ENCODE results near the gene ABCA2. TPM values are rescaled to one million over a fixed set of nuclear protein-coding genes. Genes with fewer than 3 reads are reported as not detected.

ABCA2 gene
- polyA plus RNA-seq, 1 of the 3 experiments (the other 2 are of a cell fraction) = 34.7 TPM

DNA sequence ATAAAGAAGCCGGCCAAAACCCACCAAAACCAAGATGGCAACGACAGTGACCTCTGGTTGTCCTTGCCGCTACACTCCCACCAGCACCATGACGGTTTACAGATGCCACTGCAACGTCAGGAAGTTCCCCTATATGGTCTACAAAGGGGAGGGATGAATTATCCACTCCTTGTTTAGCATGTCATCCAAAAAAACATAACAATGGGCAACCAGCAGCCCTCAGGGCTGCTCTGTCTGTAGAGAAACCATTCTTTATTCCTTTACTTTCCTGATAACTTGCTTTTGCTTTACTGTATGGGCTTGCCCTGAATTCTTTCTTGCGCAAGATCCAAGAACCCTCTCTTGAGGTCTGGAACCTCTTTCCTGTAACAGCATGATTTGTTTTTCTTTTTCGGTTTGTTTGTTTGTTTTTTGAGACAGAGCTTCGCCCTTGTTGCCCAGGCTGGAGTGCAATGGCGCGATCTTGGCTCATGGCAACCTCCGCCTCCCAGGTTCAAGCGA lies 47.3 kb upstream of the ABCA2 start:
- H3K9me3 ChIP-seq = no peaks in the 10 kb centered on the region
- no peak overlapping the region for H3K9ac ChIP-seq
- no peak overlapping the region for H3K4me3 ChIP-seq (ENCODE audit: low read depth in 2 of 2, low read length in 1 of 2)
- no peak overlapping the region for H3K4me2 ChIP-seq
- H3K36me3 ChIP-seq (replicated peaks in 1 of 2; ENCODE audit: control insufficient read depth in 1 of 2, insufficient read depth in 2 of 2, low read length in 1 of 2) = peaks cover 3 to 4% of the 10 kb centered on the region in 2 experiments
- peaks cover 0 to 21% of the 10 kb centered on the region in 2 experiments; a peak in 1 of 4 replicates for H3K4me1 ChIP-seq (ENCODE audit: control insufficient read depth in 1 of 2, insufficient read depth in 2 of 2, low read depth in 1 of 2, low read length in 1 of 2)
- no peak for DNase-seq
- WGBS (ENCODE audit: low lambda C conversion rate) = 88% methylated on average over 12 of the region's 12 CpGs
- TF ChIP-seq NRF1 (IDR thresholded peaks at IDR 0.05; ENCODE audit: low read depth, low read length) = no peak
- no peak for TF ChIP-seq FOSL2 (IDR thresholded peaks at IDR 0.05; ENCODE audit: borderline replicate concordance, low read depth)
- ChIA-PET POLR2A (no interaction called here), CTCF (interaction anchor here (2.1 to 3.5 kb wide), 4 partner anchors 11 to 40 kb away, joined by 7 to 14 read pairs (median 10); no protein-coding TSS in a partner anchor)
- H2AFZ ChIP-seq (ENCODE audit: low read depth) = no peak overlapping the region
- no peaks in the 10 kb centered on the region for H3K79me2 ChIP-seq (ENCODE audit: insufficient read depth)
- peaks cover 13% of the 10 kb centered on the region for H3F3A ChIP-seq (replicated peaks; ENCODE audit: insufficient read depth)
- no peaks in the 10 kb centered on the region for H3K27me3 ChIP-seq (ENCODE audit: insufficient read depth)
- H3K9me2 ChIP-seq = no peaks in the 10 kb centered on the region
- no peaks in the 10 kb centered on the region for H4K20me1 ChIP-seq (ENCODE audit: insufficient read depth)
- H3K27ac ChIP-seq (ENCODE audit: low read depth in 2 of 2, low read length in 1 of 2) = no peak overlapping the region

DNA sequence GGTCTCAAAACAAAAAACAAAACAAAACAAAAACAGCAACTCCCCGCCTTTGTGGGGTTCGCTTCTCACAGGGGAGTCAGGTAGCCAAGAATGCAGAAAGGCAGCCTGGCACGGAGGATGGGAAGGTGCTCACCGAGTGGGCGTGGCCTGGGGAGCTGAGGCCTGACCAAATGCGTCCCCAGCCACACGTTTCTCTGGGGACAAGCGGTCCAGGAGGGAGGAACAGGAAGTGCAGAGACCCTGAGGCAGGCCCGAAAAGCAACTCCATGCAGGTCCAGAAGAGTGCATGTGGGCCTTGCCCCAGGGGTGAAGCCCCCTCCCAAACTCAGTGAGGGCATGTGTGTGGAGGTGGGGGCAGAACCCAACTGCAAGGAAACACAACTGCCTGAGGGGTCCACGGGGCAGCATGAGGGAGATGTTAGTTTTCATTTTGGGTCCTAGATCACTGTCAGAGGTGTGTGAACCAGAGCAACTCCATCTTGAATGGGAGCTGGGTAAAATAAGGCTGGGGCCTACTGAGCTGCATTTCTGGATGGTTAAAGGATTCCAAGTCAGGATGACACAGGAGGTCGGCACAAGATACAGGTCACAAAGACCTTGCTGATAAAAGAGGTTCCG lies 46.7 kb upstream of the ABCA2 start:
- H3K9me3 ChIP-seq = no peaks in the 10 kb centered on the region
- no peak overlapping the region for H2AFZ ChIP-seq (ENCODE audit: low read depth)
- H3K4me3 ChIP-seq (ENCODE audit: low read depth in 2 of 2, low read length in 1 of 2) = no peak overlapping the region
- TF ChIP-seq SMC3 (IDR thresholded peaks at IDR 0.05; ENCODE audit: low read depth, low read length) (no peak), NRF1 (IDR thresholded peaks at IDR 0.05; ENCODE audit: low read depth, low read length) (no peak)
- TF ChIP-seq, protein P1, sequence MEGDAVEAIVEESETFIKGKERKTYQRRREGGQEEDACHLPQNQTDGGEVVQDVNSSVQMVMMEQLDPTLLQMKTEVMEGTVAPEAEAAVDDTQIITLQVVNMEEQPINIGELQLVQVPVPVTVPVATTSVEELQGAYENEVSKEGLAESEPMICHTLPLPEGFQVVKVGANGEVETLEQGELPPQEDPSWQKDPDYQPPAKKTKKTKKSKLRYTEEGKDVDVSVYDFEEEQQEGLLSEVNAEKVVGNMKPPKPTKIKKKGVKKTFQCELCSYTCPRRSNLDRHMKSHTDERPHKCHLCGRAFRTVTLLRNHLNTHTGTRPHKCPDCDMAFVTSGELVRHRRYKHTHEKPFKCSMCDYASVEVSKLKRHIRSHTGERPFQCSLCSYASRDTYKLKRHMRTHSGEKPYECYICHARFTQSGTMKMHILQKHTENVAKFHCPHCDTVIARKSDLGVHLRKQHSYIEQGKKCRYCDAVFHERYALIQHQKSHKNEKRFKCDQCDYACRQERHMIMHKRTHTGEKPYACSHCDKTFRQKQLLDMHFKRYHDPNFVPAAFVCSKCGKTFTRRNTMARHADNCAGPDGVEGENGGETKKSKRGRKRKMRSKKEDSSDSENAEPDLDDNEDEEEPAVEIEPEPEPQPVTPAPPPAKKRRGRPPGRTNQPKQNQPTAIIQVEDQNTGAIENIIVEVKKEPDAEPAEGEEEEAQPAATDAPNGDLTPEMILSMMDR (IDR thresholded peaks at IDR 0.05) = no peak
- TF ChIP-seq, protein P2, sequence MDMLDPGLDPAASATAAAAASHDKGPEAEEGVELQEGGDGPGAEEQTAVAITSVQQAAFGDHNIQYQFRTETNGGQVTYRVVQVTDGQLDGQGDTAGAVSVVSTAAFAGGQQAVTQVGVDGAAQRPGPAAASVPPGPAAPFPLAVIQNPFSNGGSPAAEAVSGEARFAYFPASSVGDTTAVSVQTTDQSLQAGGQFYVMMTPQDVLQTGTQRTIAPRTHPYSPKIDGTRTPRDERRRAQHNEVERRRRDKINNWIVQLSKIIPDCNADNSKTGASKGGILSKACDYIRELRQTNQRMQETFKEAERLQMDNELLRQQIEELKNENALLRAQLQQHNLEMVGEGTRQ (IDR thresholded peaks at IDR 0.05; ENCODE audit: borderline replicate concordance, low read depth, low read length) = no peak
- no peaks in the 10 kb centered on the region for H3K79me2 ChIP-seq (ENCODE audit: insufficient read depth)
- H3K27ac ChIP-seq (ENCODE audit: low read depth in 2 of 2, low read length in 1 of 2) = no peak overlapping the region
- H3F3A ChIP-seq (replicated peaks; ENCODE audit: insufficient read depth) = peaks cover 13% of the 10 kb centered on the region
- POLR2A ChIA-PET = no interaction called here
- no peak overlapping the region for H3K4me2 ChIP-seq
- DNase-seq = no peak
- no peaks in the 10 kb centered on the region for H3K27me3 ChIP-seq (ENCODE audit: insufficient read depth)
- 91% methylated on average over 12 of the region's 12 CpGs for WGBS (ENCODE audit: low lambda C conversion rate)
- H4K20me1 ChIP-seq (ENCODE audit: insufficient read depth) = no peaks in the 10 kb centered on the region
- H3K9me2 ChIP-seq = no peaks in the 10 kb centered on the region
- H3K4me1 ChIP-seq (ENCODE audit: control insufficient read depth in 1 of 2, insufficient read depth in 2 of 2, low read depth in 1 of 2, low read length in 1 of 2) = peaks cover 0 to 21% of the 10 kb centered on the region in 2 experiments; a peak in 1 of 4 replicates
- H3K36me3 ChIP-seq (replicated peaks in 1 of 2; ENCODE audit: control insufficient read depth in 1 of 2, insufficient read depth in 2 of 2, low read length in 1 of 2) = peaks cover under 1 to 3% of the 10 kb centered on the region in 2 experiments
- CTCF ChIA-PET = interaction anchor here (3.5 kb wide), 1 partner anchor 19 kb away, joined by 10 read pairs; no protein-coding TSS in a partner anchor
- H3K9ac ChIP-seq = no peak overlapping the region

DNA sequence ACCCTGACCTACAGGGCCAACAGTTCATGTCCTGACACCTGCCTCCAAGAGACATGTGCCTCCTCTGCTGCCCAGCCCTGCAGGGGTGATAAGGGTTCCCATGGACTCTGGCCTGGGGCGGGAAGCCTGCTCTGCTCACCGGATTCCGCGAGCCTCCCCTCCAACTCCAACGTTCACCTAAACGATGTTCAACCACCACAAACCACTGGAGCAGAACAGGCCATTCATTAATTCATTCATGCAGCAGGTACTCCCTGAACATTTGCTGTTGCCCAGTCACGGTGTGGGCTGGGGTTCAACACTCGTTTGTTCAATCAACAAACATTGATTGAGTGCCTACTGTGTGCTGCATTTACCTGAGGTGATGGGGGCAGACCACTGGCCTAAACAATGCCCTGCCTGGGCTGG lies 46.0 kb upstream of the ABCA2 start:
- H3K79me2 ChIP-seq (ENCODE audit: insufficient read depth) = 0 out of 2 replicates have a peak, but pooled peaks cover 3% of the 10 kb centered on the region
- DNase-seq = no peak
- H3K9ac ChIP-seq = no peak overlapping the region
- H3K9me2 ChIP-seq = no peaks in the 10 kb centered on the region
- no peaks in the 10 kb centered on the region for H3K27me3 ChIP-seq (ENCODE audit: insufficient read depth)
- no peak for TF ChIP-seq CHD2 (IDR thresholded peaks at IDR 0.05; ENCODE audit: low read length, partially characterized antibody)
- TF ChIP-seq, protein P3, sequence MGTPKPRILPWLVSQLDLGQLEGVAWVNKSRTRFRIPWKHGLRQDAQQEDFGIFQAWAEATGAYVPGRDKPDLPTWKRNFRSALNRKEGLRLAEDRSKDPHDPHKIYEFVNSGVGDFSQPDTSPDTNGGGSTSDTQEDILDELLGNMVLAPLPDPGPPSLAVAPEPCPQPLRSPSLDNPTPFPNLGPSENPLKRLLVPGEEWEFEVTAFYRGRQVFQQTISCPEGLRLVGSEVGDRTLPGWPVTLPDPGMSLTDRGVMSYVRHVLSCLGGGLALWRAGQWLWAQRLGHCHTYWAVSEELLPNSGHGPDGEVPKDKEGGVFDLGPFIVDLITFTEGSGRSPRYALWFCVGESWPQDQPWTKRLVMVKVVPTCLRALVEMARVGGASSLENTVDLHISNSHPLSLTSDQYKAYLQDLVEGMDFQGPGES (IDR thresholded peaks at IDR 0.05; ENCODE audit: low read depth, low read length) = no peak
- TF ChIP-seq FOXM1 (IDR thresholded peaks at IDR 0.05; ENCODE audit: low read depth) = no peak
- H3K4me2 ChIP-seq = no peak overlapping the region
- H3F3A ChIP-seq (replicated peaks; ENCODE audit: insufficient read depth) = peaks cover 13% of the 10 kb centered on the region
- H2AFZ ChIP-seq (ENCODE audit: low read depth) = no peak overlapping the region
- CTCF ChIA-PET = interaction anchor here (16.8 kb wide), 1 partner anchor 24 kb away, joined by 803 read pairs; the partner anchor contains the start of genes ENTPD2 and NPDC1
- H3K4me1 ChIP-seq (ENCODE audit: control insufficient read depth in 1 of 2, insufficient read depth in 2 of 2, low read depth in 1 of 2, low read length in 1 of 2) = peaks cover 0 to 27% of the 10 kb centered on the region in 2 experiments; a peak in 1 of 4 replicates
- WGBS (ENCODE audit: low lambda C conversion rate) = 89% methylated on average over 8 of the region's 8 CpGs
- H3K9me3 ChIP-seq = no peaks in the 10 kb centered on the region
- H4K20me1 ChIP-seq (ENCODE audit: insufficient read depth) = no peaks in the 10 kb centered on the region; the same call in 1 of the 2 replicates
- H3K27ac ChIP-seq (ENCODE audit: low read depth in 2 of 2, low read length in 1 of 2) = no peak overlapping the region
- POLR2A ChIA-PET = no interaction called here
- no peak overlapping the region for H3K4me3 ChIP-seq (ENCODE audit: low read depth in 2 of 2, low read length in 1 of 2)
- H3K36me3 ChIP-seq (replicated peaks in 1 of 2; ENCODE audit: control insufficient read depth in 1 of 2, insufficient read depth in 2 of 2, low read length in 1 of 2) = no peaks in the 10 kb centered on the region

All from SK-N-SH (cell line).